ENCODE data around the gene CCL20.

- TF ChIP-seq, protein P1, sequence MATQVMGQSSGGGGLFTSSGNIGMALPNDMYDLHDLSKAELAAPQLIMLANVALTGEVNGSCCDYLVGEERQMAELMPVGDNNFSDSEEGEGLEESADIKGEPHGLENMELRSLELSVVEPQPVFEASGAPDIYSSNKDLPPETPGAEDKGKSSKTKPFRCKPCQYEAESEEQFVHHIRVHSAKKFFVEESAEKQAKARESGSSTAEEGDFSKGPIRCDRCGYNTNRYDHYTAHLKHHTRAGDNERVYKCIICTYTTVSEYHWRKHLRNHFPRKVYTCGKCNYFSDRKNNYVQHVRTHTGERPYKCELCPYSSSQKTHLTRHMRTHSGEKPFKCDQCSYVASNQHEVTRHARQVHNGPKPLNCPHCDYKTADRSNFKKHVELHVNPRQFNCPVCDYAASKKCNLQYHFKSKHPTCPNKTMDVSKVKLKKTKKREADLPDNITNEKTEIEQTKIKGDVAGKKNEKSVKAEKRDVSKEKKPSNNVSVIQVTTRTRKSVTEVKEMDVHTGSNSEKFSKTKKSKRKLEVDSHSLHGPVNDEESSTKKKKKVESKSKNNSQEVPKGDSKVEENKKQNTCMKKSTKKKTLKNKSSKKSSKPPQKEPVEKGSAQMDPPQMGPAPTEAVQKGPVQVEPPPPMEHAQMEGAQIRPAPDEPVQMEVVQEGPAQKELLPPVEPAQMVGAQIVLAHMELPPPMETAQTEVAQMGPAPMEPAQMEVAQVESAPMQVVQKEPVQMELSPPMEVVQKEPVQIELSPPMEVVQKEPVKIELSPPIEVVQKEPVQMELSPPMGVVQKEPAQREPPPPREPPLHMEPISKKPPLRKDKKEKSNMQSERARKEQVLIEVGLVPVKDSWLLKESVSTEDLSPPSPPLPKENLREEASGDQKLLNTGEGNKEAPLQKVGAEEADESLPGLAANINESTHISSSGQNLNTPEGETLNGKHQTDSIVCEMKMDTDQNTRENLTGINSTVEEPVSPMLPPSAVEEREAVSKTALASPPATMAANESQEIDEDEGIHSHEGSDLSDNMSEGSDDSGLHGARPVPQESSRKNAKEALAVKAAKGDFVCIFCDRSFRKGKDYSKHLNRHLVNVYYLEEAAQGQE (IDR thresholded peaks at IDR 0.05; ENCODE audit: insufficient read depth in 1 of 2, low read depth in 2 of 2, low read length in 2 of 2) = no peak
- no peak for TF ChIP-seq POLR2AphosphoS5 (IDR thresholded peaks at IDR 0.05; ENCODE audit: low read depth, low read length)
- TF ChIP-seq TAF1 (IDR thresholded peaks at IDR 0.05; ENCODE audit: borderline replicate concordance, insufficient read depth, low read length) = no peak
Measured at GRCh38 chr2:227805578-227805977, 8.1 kb upstream of the CCL20 start.

All from PFSK-1 (cell line).